ENCODE data around the gene STRBP. TPM values are rescaled to one million over a fixed set of nuclear protein-coding genes. Genes with fewer than 3 reads are reported as not detected.

STRBP gene
- total RNA-seq, result 2.4 and 3.4 TPM in 2 replicates

GRCh38 chr9:123268465-123269259, at the start of gene STRBP:
Gene STRBP, minus strand, starts transcription at chr9:123268586. Its CDS starts 84,452 bp downstream, at chr9:123184134.

Other genes starting within 250 kb of the STRBP start
- not detected in 2 replicates for gene GPR21, start 234.9 kb downstream of the STRBP start, total RNA-seq
- under 0.01 TPM in 1 of 2 replicates, not detected in the other for gene CRB2, start 87.6 kb upstream of the STRBP start, total RNA-seq

All from bronchus fibroblast of lung (primary cell).